Measurements from ENCODE around the gene ZNF547. TPM values are rescaled to one million over a fixed set of nuclear protein-coding genes. Genes with fewer than 3 reads are reported as not detected.

ZNF547 gene
- total RNA-seq (1 to 10 TPM; 1.1 to 9.8 (median 4.5) TPM), polyA plus RNA-seq (10 to 100 TPM in 1 of 3 donors, 1 to 10 TPM in 2; 2.1 to 10.9 (median 5.3) TPM)
- long read RNA-seq, donor 1, result 0 reads
- long read RNA-seq, donor 2, result 0 reads
- long read RNA-seq, donor 3, result 0 reads
- long read RNA-seq, donor 4, partial matches to known transcripts, result 0 of 1 reads
- long read RNA-seq, donor 4, other reads (novel, unspliced or antisense), result 1 of 1 reads
- long read RNA-seq, donor 5, transcript ZNF547-201 (4 exons, 2,739 nt), result major isoform, 5 of 7 reads
- long read RNA-seq, donor 5, partial matches to known transcripts, result 1 of 7 reads
- long read RNA-seq, donor 5, other reads (novel, unspliced or antisense), result 0 of 7 reads
- long read RNA-seq, donor 6, result 0 reads
- long read RNA-seq, donor 7, result 0 reads
- long read RNA-seq, donor 8, partial matches to known transcripts, result 0 of 1 reads
- long read RNA-seq, donor 8, other reads (novel, unspliced or antisense), result 0 of 1 reads
- long read RNA-seq, donor 9, partial matches to known transcripts, result 0 of 6 reads
- long read RNA-seq, donor 9, other reads (novel, unspliced or antisense), result 5 of 6 reads
- long read RNA-seq, donor 10, result 0 reads

DNA sequence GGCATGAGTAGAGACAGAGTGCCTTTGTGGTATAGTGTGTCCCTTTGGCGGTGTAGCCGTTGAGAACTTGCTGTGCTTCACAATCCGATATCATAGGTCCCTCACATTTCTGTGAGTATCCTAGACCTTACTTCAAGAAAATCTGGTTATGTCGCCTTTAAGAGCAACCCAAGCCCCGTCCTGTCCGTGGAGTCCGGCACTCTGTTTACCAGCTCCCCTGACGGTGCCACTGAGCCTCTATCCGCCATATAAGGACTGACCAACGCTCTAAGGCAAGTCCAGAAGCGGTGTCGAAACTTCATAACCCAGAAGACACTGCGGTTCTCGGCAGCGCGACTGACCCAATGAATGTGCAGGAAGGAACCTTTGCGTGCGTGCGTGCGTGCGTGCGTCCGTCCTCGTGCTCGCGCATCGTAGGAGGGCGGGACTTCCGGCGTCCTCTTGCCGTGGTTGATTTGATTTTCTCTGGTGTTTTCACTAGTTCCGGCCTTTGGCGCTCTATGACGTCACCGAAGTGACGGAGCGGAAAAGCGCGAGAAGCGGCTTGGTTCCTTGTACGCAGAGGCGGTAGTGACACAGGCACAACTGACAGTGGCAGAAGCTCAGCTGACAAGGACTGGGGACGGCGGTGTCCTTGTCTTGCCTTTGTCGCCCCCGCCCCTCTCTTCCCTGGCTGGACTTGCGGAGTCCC lies at the start of gene ZNF547, which contains the start of gene TRAPPC2B:
Gene ZNF547, plus strand, starts transcription at position 555 of the 691 bp plus-strand sequence. CDS start 5,005 bp downstream, outside the sequence.
Gene TRAPPC2B, plus strand, starts transcription at position 555 of the 691 bp plus-strand sequence. CDS start 1,283 bp downstream, outside the sequence.
- peak within 1 kb of the TSS; percentile 65 to 99 (median 92) for H3K27ac ChIP-seq
- H3K27me3 ChIP-seq, result no peaks in the 10 kb centered on the region
- no peaks in the 10 kb centered on the region for H3K36me3 ChIP-seq (replicated peaks in 1 of 2)
- peaks cover 23 to 35% of the 10 kb centered on the region in 2 donors for H3K4me1 ChIP-seq (replicated peaks in 1 of 2)
- WGBS, 4 donors, result 1 to 6% (median 3%) methylated on average over 11 to 47 of the region's 47 CpGs
- intact Hi-C loops (cut with DNase I), result no loop called here
- no peaks in the 10 kb centered on the region for H3K9me3 ChIP-seq (replicated peaks in 1 of 3)
- peak within 1 kb of the TSS; percentile 13 to 86 (median 66) for H3K4me3 ChIP-seq
- peak; percentile 99 to 100 (median 100) for DNase-seq
- TF ChIP-seq, protein P1, sequence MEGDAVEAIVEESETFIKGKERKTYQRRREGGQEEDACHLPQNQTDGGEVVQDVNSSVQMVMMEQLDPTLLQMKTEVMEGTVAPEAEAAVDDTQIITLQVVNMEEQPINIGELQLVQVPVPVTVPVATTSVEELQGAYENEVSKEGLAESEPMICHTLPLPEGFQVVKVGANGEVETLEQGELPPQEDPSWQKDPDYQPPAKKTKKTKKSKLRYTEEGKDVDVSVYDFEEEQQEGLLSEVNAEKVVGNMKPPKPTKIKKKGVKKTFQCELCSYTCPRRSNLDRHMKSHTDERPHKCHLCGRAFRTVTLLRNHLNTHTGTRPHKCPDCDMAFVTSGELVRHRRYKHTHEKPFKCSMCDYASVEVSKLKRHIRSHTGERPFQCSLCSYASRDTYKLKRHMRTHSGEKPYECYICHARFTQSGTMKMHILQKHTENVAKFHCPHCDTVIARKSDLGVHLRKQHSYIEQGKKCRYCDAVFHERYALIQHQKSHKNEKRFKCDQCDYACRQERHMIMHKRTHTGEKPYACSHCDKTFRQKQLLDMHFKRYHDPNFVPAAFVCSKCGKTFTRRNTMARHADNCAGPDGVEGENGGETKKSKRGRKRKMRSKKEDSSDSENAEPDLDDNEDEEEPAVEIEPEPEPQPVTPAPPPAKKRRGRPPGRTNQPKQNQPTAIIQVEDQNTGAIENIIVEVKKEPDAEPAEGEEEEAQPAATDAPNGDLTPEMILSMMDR (IDR thresholded peaks at IDR 0.05), result no peak
- TF ChIP-seq POLR2A (IDR thresholded peaks at IDR 0.05), result peak; percentile 65 to 91

DNA sequence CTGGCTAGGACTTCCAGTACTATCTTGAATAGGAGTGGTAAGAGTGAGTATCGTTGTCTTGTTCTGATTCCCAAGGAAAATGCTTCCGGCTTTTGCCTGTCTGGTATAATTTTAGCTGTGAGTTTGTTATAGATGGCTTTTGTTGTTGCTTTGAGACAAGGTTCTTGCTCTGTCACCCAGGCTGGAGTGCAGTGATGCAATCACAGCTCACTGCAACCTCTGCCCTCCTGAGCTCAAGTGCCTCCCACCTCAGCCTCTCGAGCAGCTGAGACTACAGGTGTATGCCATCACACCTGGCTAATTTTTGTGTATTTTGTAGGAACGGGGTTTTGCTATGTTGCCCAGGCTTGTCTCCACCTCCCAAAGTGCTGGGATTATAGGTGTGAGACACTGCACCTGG lies 49.2 kb upstream of the ZNF547 start:
- no peak overlapping the region for H3K4me3 ChIP-seq
- no peak for DNase-seq
- no peaks in the 10 kb centered on the region for H3K36me3 ChIP-seq (replicated peaks in 1 of 2)
- intact Hi-C loops (cut with DNase I), result no loop called here
- WGBS, 4 donors, result 67 to 78% (median 70%) methylated on average over 4 of the region's 4 CpGs
- no peaks in the 10 kb centered on the region for H3K4me1 ChIP-seq (replicated peaks in 1 of 2)
- no peaks in the 10 kb centered on the region for H3K9me3 ChIP-seq (replicated peaks in 1 of 3)
- no peaks in the 10 kb centered on the region for H3K27me3 ChIP-seq
- TF ChIP-seq, protein P1 (IDR thresholded peaks at IDR 0.05), result no peak
- no peak for TF ChIP-seq POLR2A (IDR thresholded peaks at IDR 0.05)
- no peak overlapping the region for H3K27ac ChIP-seq

DNA sequence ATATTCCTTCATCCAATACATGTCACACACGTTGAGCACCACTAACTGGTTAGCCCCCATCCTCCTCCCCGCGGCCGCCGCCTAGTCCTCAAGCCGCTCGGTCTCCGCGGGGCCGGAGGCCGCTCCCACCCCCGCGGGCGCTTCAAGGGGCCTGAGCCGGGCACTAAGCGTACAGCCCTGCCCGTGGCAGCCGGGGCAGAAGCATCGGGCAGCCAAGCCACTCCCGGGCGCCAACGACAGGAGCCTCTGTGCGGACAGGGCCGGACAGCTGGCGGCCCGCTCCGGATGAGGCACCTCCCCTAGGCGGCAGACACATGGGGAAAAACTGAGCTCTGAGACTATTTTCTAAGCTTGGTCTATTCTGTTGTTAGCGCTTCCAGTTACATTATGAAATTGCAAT lies 45.8 kb upstream of the ZNF547 start:
- Histone ChIP-seq H3K4me1 (replicated peaks in 1 of 2) (peaks cover 15 to 17% of the 10 kb centered on the region in 2 donors), H3K36me3 (replicated peaks in 1 of 2) (no peaks in the 10 kb centered on the region), H3K4me3 (no peak overlapping the region), H3K27ac (no peak overlapping the region), H3K9me3 (replicated peaks in 1 of 3) (no peaks in the 10 kb centered on the region), H3K27me3 (no peaks in the 10 kb centered on the region)
- 12 to 29% (median 21%) methylated on average over 8 to 29 of the region's 29 CpGs for WGBS, 4 donors
- TF ChIP-seq, protein P1 (IDR thresholded peaks at IDR 0.05), result no peak
- TF ChIP-seq POLR2A (IDR thresholded peaks at IDR 0.05), result no peak
- intact Hi-C loops (cut with DNase I), result no loop called here
- DNase-seq, result no peak

DNA sequence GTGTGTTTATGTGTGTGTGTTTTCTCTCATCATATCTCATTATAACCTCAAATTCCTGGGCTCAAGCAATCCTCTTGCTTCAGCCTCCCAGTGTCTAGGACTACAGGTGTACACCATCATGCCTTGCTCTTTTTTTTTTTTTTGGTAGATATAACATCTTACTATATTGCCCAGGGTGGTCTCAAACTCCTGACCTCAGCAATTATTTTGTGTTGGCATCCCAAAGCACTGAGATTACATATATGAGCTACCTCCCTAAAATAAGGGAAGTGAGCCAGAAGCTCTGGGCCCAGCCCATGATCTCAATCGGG lies 43.5 kb upstream of the ZNF547 start:
- Histone ChIP-seq H3K9me3 (replicated peaks in 1 of 3) (no peaks in the 10 kb centered on the region), H3K27ac (peak overlapping the region; percentile 69 to 91 (median 87)), H3K27me3 (no peaks in the 10 kb centered on the region), H3K4me1 (replicated peaks in 1 of 2) (peaks cover 19 to 21% of the 10 kb centered on the region in 2 donors), H3K4me3 (peak overlapping the region; percentile 11 to 85 (median 66)), H3K36me3 (replicated peaks in 1 of 2) (peaks cover 0 to 15% of the 10 kb centered on the region in 2 donors)
- TF ChIP-seq, protein P1 (IDR thresholded peaks at IDR 0.05), result no peak
- TF ChIP-seq POLR2A (IDR thresholded peaks at IDR 0.05), result no peak
- DNase-seq, result no peak
- 0% methylated on average over 1 of the region's 1 CpG for WGBS, 4 donors
- intact Hi-C loops (cut with DNase I), result no loop called here
